ENCODE results near the gene EHMT2. TPM values are rescaled to one million over a fixed set of nuclear protein-coding genes. Genes with fewer than 3 reads are reported as not detected.

EHMT2 gene
- total RNA-seq (2021; fragmentation: NEBNext Ultra II Directional; extraction: Animal tissue kit (Norgen Biotek cat#: 25700)) (177 and 183 TPM in 2 replicates), polyA plus RNA-seq (2011; rRNA removed) (125 and 187 TPM in 2 replicates), polyA minus RNA-seq (2011; rRNA and poly(A)+ RNA removed) (161 and 275 TPM in 2 replicates)
- 135 TPM for polyA plus RNA-seq (2011; cell fraction: cytosol; rRNA removed)
- 340 TPM for polyA plus RNA-seq (2011; cell fraction: nucleus; rRNA removed)
- polyA plus RNA-seq (2012, experiment 1 of 2): 142 to 212 TPM (median 202 TPM) in 4 replicates
- polyA plus RNA-seq (2012, experiment 2 of 2): 230 TPM
- polyA plus RNA-seq (2013, experiment 1 of 2): 102 TPM
- 97.3 TPM for polyA plus RNA-seq (2013, experiment 2 of 2)
- 127 TPM for polyA minus RNA-seq (2011; cell fraction: cytosol; rRNA and poly(A)+ RNA removed)
- polyA minus RNA-seq (2011; cell fraction: nucleus; rRNA and poly(A)+ RNA removed): 86.5 TPM
- long read RNA-seq, experiment 1, full-length matches to known transcripts: 9 of 127 reads
- long read RNA-seq, experiment 1, partial matches to known transcripts: 87 of 127 reads
- long read RNA-seq, experiment 1, other reads (novel, unspliced or antisense): 31 of 127 reads
- long read RNA-seq, experiment 2, transcript EHMT2-212 (10 exons, 3,036 nt): major isoform, 7 of 23 reads
- long read RNA-seq, experiment 2, partial matches to known transcripts: 12 of 23 reads
- long read RNA-seq, experiment 2, other reads (novel, unspliced or antisense): 4 of 23 reads

GRCh38 chr6:31897612-31898382, at the start of gene EHMT2:
Gene EHMT2, minus strand, starts transcription at chr6:31897698. Its CDS starts 21 bp downstream, at chr6:31897677.
- no peak within 1 kb of the TSS for H2BK12ac ChIP-seq (ENCODE audit: low read depth, low read length)
- peak within 1 kb of the TSS; percentile 85 to 92 for H3K4me2 ChIP-seq (ENCODE audit: insufficient read depth in 1 of 2, low read depth in 2 of 2, low read length in 2 of 2)
- 2% methylated on average over 48 of the region's 49 CpGs; no CpG with 5 or more reads in 1 of the 2 experiments for WGBS, 2 experiments (ENCODE audit: extremely low coverage in 1 of 2, insufficient coverage in 1 of 2, insufficient read length in 1 of 2, insufficient replicate concordance in 2 of 2, low coverage in 1 of 2, low lambda C conversion rate in 2 of 2, missing lambda C conversion rate in 1 of 2)
- peak within 1 kb of the TSS; percentile 20 for H2BK5ac ChIP-seq (ENCODE audit: low read depth, low read length)
- peaks cover 2% of the 10 kb centered on the region for H3K79me1 ChIP-seq (ENCODE audit: low read depth, low read length)
- no peak within 1 kb of the TSS for H2BK20ac ChIP-seq (ENCODE audit: low read length)
- H3K4ac ChIP-seq (replicated peaks; ENCODE audit: insufficient read length, low read depth, low read length): peak within 1 kb of the TSS; percentile 27
- H3K9ac ChIP-seq (replicated peaks in 1 of 4; ENCODE audit: extremely low read depth in 1 of 4, low read depth in 3 of 4, low read length in 3 of 4): peak within 1 kb of the TSS; percentile 62 to 88 (median 79)
- FAIRE-seq (no peak), DNase-seq (ENCODE audit: low read depth in 1 of 2, low spot score in 2 of 2) (peak in 1 of 2 experiments; percentile 89)
- H4K8ac ChIP-seq (ENCODE audit: extremely low read depth, insufficient read depth, low read length): peak within 1 kb of the TSS; percentile 93; the same call in 1 of the 2 replicates
- H3K36me3 ChIP-seq (ENCODE audit: control insufficient read depth in 2 of 4, insufficient read depth in 4 of 4, low read length in 3 of 4): peaks cover 13 to 35% (median 30%) of the 10 kb centered on the region in 4 experiments
- H3K56ac ChIP-seq (replicated peaks; ENCODE audit: insufficient read length, low read depth, low read length): peak within 1 kb of the TSS; percentile 73
- H3K4me1 ChIP-seq (replicated peaks in 1 of 4; ENCODE audit: control insufficient read depth in 3 of 4, insufficient read depth in 4 of 4, low read length in 3 of 4): peaks cover 0 to 14% (median 6%) of the 10 kb centered on the region in 4 experiments; a peak in 6 of 7 replicates
- peaks cover 0 to 17% of the 10 kb centered on the region in 2 experiments; a peak in 2 of 4 replicates for H3K79me2 ChIP-seq (ENCODE audit: control insufficient read depth in 1 of 2, insufficient read depth in 2 of 2, low read length in 2 of 2)
- no peak within 1 kb of the TSS for H3K14ac ChIP-seq (ENCODE audit: insufficient read length)
- no peaks in the 10 kb centered on the region for H3K9me3 ChIP-seq (ENCODE audit: insufficient read depth in 2 of 2, low read depth in 1 of 2, low read length in 1 of 2)
- no peak within 1 kb of the TSS for H3K23ac ChIP-seq (ENCODE audit: insufficient read length)
- CTCF ChIA-PET (ENCODE audit: partially characterized antibody): interaction anchor here (0.6 to 2.1 kb wide), 10 partner anchors 9 to 160 kb away, joined by 3 to 11 read pairs (median 4); no protein-coding TSS in a partner anchor
- peak within 1 kb of the TSS; percentile 74 to 97 (median 82) for H3K4me3 ChIP-seq (ENCODE audit: extremely low read depth in 1 of 4, insufficient read depth in 2 of 4, low read depth in 3 of 4, low read length in 4 of 4)
- H3K27me3 ChIP-seq (replicated peaks in 1 of 4; ENCODE audit: control insufficient read depth in 3 of 4, extremely low read depth in 1 of 4, insufficient read depth in 3 of 4, low read length in 3 of 4): no peaks in the 10 kb centered on the region
- peaks cover 1 to 5% of the 10 kb centered on the region in 2 experiments for H4K20me1 ChIP-seq (replicated peaks in 1 of 2; ENCODE audit: control insufficient read depth in 1 of 2, insufficient read depth in 2 of 2, low read length in 2 of 2)
- H4K91ac ChIP-seq (replicated peaks; ENCODE audit: insufficient read length, low read length): peak within 1 kb of the TSS; percentile 80
- H2AK5ac ChIP-seq (ENCODE audit: low read depth, low read length): 0 out of 2 replicates have a peak within 1 kb of the TSS, but pooled peaks have one; percentile 20
- H2AFZ ChIP-seq (ENCODE audit: low read length): peak within 1 kb of the TSS; percentile 78; the same call in 1 of the 2 replicates
- H2BK15ac ChIP-seq (ENCODE audit: low read length): no peak within 1 kb of the TSS
- H4K5ac ChIP-seq (ENCODE audit: insufficient read length, low read depth, low read length): peak within 1 kb of the TSS; percentile 82
- H3K23me2 ChIP-seq (ENCODE audit: low read depth, low read length): peaks cover 13% of the 10 kb centered on the region
- H3K27ac ChIP-seq (ENCODE audit: low read depth, low read length): peak within 1 kb of the TSS; percentile 55; the same call in 1 of the 2 replicates
- POLR2A ChIA-PET (ENCODE audit: partially characterized antibody): interaction anchor here (0.7 to 3.6 kb wide), 30 partner anchors 9 to 260 kb away, joined by 3 to 40 read pairs (median 5); partner anchors contain the start of genes DXO, GPANK1, HSPA1B and MSH5
- no peak within 1 kb of the TSS for H2BK120ac ChIP-seq (replicated peaks; ENCODE audit: low read depth, low read length)
- peak within 1 kb of the TSS; percentile 93 for H3K18ac ChIP-seq (ENCODE audit: extremely low read depth, low read length)
- TF ChIP-seq POLR2A (IDR thresholded peaks at IDR 0.05; ENCODE audit: control extremely low read depth in 1 of 2, low read depth in 2 of 2, low read length in 2 of 2) (peak; percentile 72 to 84), TAF1 (IDR thresholded peaks at IDR 0.05; ENCODE audit: low read depth, low read length) (peak; percentile 88), TBP (IDR thresholded peaks at IDR 0.05; ENCODE audit: low read depth, low read length) (peak; percentile 79), SAP30 (IDR thresholded peaks at IDR 0.05; ENCODE audit: insufficient read depth, insufficient replicate concordance, low read length) (peak; percentile 89), TAF7 (optimal IDR thresholded peaks at IDR 0.05; ENCODE audit: borderline replicate concordance, low read depth, low read length) (peak; percentile 46)
- TF ChIP-seq, protein P1, sequence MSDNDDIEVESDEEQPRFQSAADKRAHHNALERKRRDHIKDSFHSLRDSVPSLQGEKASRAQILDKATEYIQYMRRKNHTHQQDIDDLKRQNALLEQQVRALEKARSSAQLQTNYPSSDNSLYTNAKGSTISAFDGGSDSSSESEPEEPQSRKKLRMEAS (IDR thresholded peaks at IDR 0.05): peak; percentile 62
- TF ChIP-seq, protein P2, sequence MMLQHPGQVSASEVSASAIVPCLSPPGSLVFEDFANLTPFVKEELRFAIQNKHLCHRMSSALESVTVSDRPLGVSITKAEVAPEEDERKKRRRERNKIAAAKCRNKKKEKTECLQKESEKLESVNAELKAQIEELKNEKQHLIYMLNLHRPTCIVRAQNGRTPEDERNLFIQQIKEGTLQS (IDR thresholded peaks at IDR 0.05; ENCODE audit: insufficient read depth, low read depth, low read length): peak; percentile 61; the same call in 1 of the 2 replicates

Measured in H1 (cell line).